Keratinocyte (primary cell): ENCODE results near the gene ENDOD1.

Experiments
- EZH2 ChIP-seq: IDR thresholded peaks from one replicate; pipeline ENCODE4 v1.6.1; 2012; ENCODE audit warnings: inconsistent platforms, mild to moderate bottlenecking, low read length, moderate library complexity
- TF ChIP-seq, protein P1 (sequence below), 3 experiments: IDR thresholded peaks in 1 of 3; conservative IDR thresholded peaks in 1 of 3; optimal IDR thresholded peaks in 1 of 3; 2 replicates in 2 of 3; 3 replicates in 1 of 3; pipeline versions ENCODE3 to v1.5.1; 2011; ENCODE audit warnings: low read length in 3 of 3, mild to moderate bottlenecking in 3 of 3, moderate library complexity in 2 of 3, control low read depth in 1 of 3, inconsistent platforms in 1 of 3; ENCODE audit not compliant: insufficient read depth in 2 of 3; ENCODE audit errors: extremely low read depth in 1 of 3

DNA sequence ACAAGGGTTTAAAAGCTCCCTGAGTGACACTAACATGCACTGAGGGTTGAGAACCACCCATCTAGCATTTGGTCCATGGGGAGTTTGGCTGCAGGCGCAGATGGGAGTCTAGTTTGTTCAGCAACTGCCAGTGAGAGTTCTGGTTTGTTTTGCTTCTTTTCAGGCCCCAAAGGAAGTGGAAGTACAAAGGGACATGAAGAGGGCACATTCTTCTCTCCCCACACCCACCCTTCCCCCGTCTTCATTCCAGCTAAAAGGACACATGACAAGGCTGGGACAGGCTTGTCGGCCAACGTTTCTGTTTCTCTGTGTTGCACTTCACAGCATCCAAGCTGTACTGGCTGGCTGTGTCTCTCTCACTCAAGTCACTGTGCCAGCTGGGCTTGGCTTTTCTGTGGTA, 8.2 kb upstream of the ENDOD1 start:
- TF ChIP-seq, protein P1, sequence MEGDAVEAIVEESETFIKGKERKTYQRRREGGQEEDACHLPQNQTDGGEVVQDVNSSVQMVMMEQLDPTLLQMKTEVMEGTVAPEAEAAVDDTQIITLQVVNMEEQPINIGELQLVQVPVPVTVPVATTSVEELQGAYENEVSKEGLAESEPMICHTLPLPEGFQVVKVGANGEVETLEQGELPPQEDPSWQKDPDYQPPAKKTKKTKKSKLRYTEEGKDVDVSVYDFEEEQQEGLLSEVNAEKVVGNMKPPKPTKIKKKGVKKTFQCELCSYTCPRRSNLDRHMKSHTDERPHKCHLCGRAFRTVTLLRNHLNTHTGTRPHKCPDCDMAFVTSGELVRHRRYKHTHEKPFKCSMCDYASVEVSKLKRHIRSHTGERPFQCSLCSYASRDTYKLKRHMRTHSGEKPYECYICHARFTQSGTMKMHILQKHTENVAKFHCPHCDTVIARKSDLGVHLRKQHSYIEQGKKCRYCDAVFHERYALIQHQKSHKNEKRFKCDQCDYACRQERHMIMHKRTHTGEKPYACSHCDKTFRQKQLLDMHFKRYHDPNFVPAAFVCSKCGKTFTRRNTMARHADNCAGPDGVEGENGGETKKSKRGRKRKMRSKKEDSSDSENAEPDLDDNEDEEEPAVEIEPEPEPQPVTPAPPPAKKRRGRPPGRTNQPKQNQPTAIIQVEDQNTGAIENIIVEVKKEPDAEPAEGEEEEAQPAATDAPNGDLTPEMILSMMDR (optimal IDR thresholded peaks at IDR 0.05 in 1 of 3, IDR thresholded peaks at IDR 0.05 in 1 of 3, conservative IDR thresholded peaks at IDR 0.05 in 1 of 3; ENCODE audit: extremely low read depth in 1 of 3, insufficient read depth in 2 of 3, low read length in 3 of 3) = no peak
- no peak for TF ChIP-seq EZH2
